Calu3 (cell line): ENCODE measurements around the gene OMP. TPM values are rescaled to one million over a fixed set of nuclear protein-coding genes. Genes with fewer than 3 reads are reported as not detected.

ENCODE experiments used
- BruUV-seq: library from RNA; stranded (reverse); fragments of 400-500 nt; replicated peaks from 2 replicates; lab custom pipeline; 2021; lab: Mats Ljungman, UMichigan
- CTCF ChIA-PET: fragments of 300-600 bp; sonication (Branson Sonifier 250); formaldehyde crosslinking; loops from one replicate; lab custom pipeline; 2022; ENCODE audit warnings: antibody characterized with exemption; lab: Charles Lee
- DNase-seq: peaks from one replicate; pipeline ENCODE4 v3.0.0; 2022
- H3K27ac Mint-ChIP-seq: one replicate; pipeline ENCODE4 v1.8.0; 2022; ENCODE audit warnings: mixed read lengths; ENCODE audit not compliant: unreplicated experiment
- H3K27me3 Mint-ChIP-seq: one replicate; pipeline ENCODE4 v1.8.0; 2022; ENCODE audit warnings: mixed read lengths; ENCODE audit not compliant: unreplicated experiment
- H3K36me3 Mint-ChIP-seq: one replicate; pipeline ENCODE4 v1.8.0; 2022; ENCODE audit warnings: mild to moderate bottlenecking, moderate library complexity, mixed read lengths; ENCODE audit not compliant: insufficient read depth, unreplicated experiment
- H3K4me1 Mint-ChIP-seq: one replicate; pipeline ENCODE4 v1.8.0; 2022; ENCODE audit warnings: mild to moderate bottlenecking, low read depth, mixed read lengths; ENCODE audit not compliant: unreplicated experiment
- H3K4me3 Mint-ChIP-seq: one replicate; pipeline ENCODE4 v1.8.0; 2022; ENCODE audit warnings: mild to moderate bottlenecking, low read depth, moderate library complexity, mixed read lengths; ENCODE audit not compliant: unreplicated experiment
- H3K9me3 Mint-ChIP-seq: one replicate; pipeline ENCODE4 v1.8.0; 2022; ENCODE audit warnings: low read depth, mixed read lengths; ENCODE audit not compliant: unreplicated experiment
- CTCF ChIP-seq: fragments of 200-600 bp; IDR thresholded peaks from one replicate; pipeline ENCODE4 v1.8.0; 2022; ENCODE audit warnings: antibody characterized with exemption; ENCODE audit not compliant: unreplicated experiment
- intact Hi-C: fragments of 100-400 bp; cut with micrococcal nuclease; formaldehyde crosslinking; loops from one replicate; pipeline ENCODE4 v1.10.0; 2022; ENCODE audit not compliant: unreplicated experiment
- total RNA-seq: library from RNA; stranded (reverse); gene quantifications from 2 replicates; pipeline ENCODE4 v1.2.3, GENCODE V29; 2022

The OMP gene
- total RNA-seq, 1 experiment from 2014 or later, result 1.1 TPM

- BruUV-seq, result no TSS peak
- Mint-ChIP-seq H3K36me3 (no peaks in the 10 kb centered on the region), H3K9me3 (no peaks in the 10 kb centered on the region), H3K4me3 (no peak overlapping the region), H3K4me1 (peaks cover 19% of the 10 kb centered on the region), H3K27ac (no peak overlapping the region), H3K27me3 (peaks cover 24% of the 10 kb centered on the region)
- intact Hi-C loops, result no loop called here
- TF ChIP-seq CTCF, result no peak
- CTCF ChIA-PET, result interaction anchor here (0.6 kb wide), 1 partner anchor 709 kb away, joined by 3 read pairs; no protein-coding TSS in a partner anchor
- DNase-seq, result no peak
Observed at GRCh38 chr11:77140231-77140851, 37.7 kb downstream of the OMP start.

GRCh38 chr11:77141034-77141433 lies 38.4 kb downstream of the OMP start:
- no peaks in the 10 kb centered on the region for H3K9me3 Mint-ChIP-seq
- TF ChIP-seq CTCF, result no peak
- H3K27ac Mint-ChIP-seq, result no peak overlapping the region
- H3K4me3 Mint-ChIP-seq, result no peak overlapping the region
- no peak for DNase-seq
- intact Hi-C loops, result no loop called here
- no peaks in the 10 kb centered on the region for H3K36me3 Mint-ChIP-seq
- H3K4me1 Mint-ChIP-seq, result peaks cover 17% of the 10 kb centered on the region
- BruUV-seq, result no TSS peak
- H3K27me3 Mint-ChIP-seq, result peaks cover 27% of the 10 kb centered on the region
- CTCF ChIA-PET, result interaction anchor here (0.6 kb wide), 1 partner anchor 710 kb away, joined by 3 read pairs; no protein-coding TSS in a partner anchor

- H3K4me3 Mint-ChIP-seq, result no peak overlapping the region
- peaks cover 12% of the 10 kb centered on the region for H3K4me1 Mint-ChIP-seq
- intact Hi-C loops, result no loop called here
- H3K36me3 Mint-ChIP-seq, result no peaks in the 10 kb centered on the region
- CTCF ChIA-PET, result no interaction called here
- no TSS peak for BruUV-seq
- H3K9me3 Mint-ChIP-seq, result no peaks in the 10 kb centered on the region
- no peak overlapping the region for H3K27ac Mint-ChIP-seq
- H3K27me3 Mint-ChIP-seq, result peaks cover 27% of the 10 kb centered on the region
- no peak for DNase-seq
- no peak for TF ChIP-seq CTCF
Observed at GRCh38 chr11:77141475-77141874, 38.8 kb downstream of the OMP start.

GRCh38 chr11:77142091-77142975 lies 39.7 kb downstream of the OMP start:
- no peaks in the 10 kb centered on the region for H3K9me3 Mint-ChIP-seq
- H3K4me1 Mint-ChIP-seq, result peaks cover 6% of the 10 kb centered on the region
- H3K4me3 Mint-ChIP-seq, result no peak overlapping the region
- no peaks in the 10 kb centered on the region for H3K36me3 Mint-ChIP-seq
- no peak for TF ChIP-seq CTCF
- DNase-seq, result no peak
- H3K27me3 Mint-ChIP-seq, result peaks cover 34% of the 10 kb centered on the region
- H3K27ac Mint-ChIP-seq, result no peak overlapping the region
- CTCF ChIA-PET, result interaction anchor here (1.3 kb wide), 1 partner anchor 15 kb away, joined by 3 read pairs; no protein-coding TSS in a partner anchor
- no TSS peak for BruUV-seq
- intact Hi-C loops, result no loop called here
